Measurements from ENCODE around the gene HYAL3. TPM values are rescaled to one million over a fixed set of nuclear protein-coding genes. Genes with fewer than 3 reads are reported as not detected.

Gene HYAL3
- total RNA-seq, 2 experiments from 2014 or later = 3.3 to 4.1 TPM

DNA sequence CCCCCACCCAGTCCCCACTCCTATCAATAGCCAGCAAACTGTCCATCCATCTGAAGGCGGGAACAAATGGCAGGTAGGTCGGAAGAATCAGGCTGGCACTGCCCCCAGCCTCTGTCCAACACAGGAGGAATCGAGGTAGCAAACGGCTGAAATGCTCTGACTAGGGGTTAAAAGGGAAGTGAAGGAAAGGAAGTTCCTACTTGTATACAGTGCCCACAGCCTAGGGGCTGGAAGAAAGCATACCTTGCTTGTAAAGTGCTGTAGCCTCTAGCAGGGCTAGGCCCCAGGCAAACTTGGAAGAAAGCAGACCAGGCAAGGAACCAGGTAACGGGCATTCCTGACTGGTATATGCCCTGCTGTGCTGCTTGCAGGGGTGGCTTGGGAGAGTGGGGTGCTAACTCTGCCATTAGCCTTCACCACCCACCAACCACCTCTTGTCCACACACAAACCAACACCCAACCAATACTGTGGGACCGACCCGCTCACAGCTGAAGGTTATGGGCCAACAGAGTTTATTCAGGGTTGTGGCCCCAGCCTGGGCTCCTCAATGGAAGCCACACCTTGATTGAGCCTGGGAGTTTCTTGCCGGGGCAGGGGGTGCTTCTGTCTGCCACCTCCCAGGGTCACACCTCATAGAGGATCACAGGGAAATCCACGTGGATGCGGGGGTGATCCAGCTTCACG is 26.4 kb upstream of the HYAL3 start:
- peaks cover 9% of the 10 kb centered on the region for H3K36me3 Mint-ChIP-seq (ENCODE audit: low read depth)
- intact Hi-C loops (cut with micrococcal nuclease) = no loop called here
- no peak for ATAC-seq
- peak overlapping the region; percentile 19 for H3K4me3 Mint-ChIP-seq
- DNase-seq = no peak
- peaks cover 23% of the 10 kb centered on the region for H3K4me1 Mint-ChIP-seq (ENCODE audit: low read depth)
- ChIA-PET POLR2A (interaction anchor here (13.4 kb wide), 1 partner anchor 10 kb away, joined by 126 read pairs; the partner anchor contains the start of gene RASSF1), CTCF (interaction anchor here (0.8 to 3.0 kb wide), 4 partner anchors 10 to 34 kb away, joined by 3 to 40 read pairs (median 6); partner anchors contain the start of genes HYAL3, IFRD2 and NAA80)
- TF ChIP-seq, protein P1, sequence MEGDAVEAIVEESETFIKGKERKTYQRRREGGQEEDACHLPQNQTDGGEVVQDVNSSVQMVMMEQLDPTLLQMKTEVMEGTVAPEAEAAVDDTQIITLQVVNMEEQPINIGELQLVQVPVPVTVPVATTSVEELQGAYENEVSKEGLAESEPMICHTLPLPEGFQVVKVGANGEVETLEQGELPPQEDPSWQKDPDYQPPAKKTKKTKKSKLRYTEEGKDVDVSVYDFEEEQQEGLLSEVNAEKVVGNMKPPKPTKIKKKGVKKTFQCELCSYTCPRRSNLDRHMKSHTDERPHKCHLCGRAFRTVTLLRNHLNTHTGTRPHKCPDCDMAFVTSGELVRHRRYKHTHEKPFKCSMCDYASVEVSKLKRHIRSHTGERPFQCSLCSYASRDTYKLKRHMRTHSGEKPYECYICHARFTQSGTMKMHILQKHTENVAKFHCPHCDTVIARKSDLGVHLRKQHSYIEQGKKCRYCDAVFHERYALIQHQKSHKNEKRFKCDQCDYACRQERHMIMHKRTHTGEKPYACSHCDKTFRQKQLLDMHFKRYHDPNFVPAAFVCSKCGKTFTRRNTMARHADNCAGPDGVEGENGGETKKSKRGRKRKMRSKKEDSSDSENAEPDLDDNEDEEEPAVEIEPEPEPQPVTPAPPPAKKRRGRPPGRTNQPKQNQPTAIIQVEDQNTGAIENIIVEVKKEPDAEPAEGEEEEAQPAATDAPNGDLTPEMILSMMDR (IDR thresholded peaks at IDR 0.05) = no peak
- no peaks in the 10 kb centered on the region for H3K9me3 Mint-ChIP-seq
- no peak overlapping the region for H3K27ac Mint-ChIP-seq
- no peaks in the 10 kb centered on the region for H3K27me3 Mint-ChIP-seq

DNA sequence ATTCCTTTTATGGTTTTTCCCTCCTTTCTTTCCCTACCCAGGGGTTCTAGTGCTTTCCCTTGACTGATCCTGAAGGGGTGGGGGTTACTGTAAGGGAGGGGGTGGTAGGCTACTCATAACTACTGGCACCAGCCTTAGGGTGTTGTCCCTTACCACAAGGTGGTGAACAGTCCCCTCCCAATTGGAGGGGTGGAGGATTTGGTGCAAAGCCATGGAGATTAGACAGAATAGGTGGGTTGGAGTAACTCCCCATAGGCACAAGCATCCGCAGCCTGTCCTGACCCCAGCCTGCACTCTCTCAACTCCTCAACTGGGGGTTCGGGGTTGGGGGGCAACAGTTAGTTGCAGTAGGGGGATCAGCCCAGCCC is 25.9 kb upstream of the HYAL3 start:
- intact Hi-C loops (cut with micrococcal nuclease) = no loop called here
- H3K27me3 Mint-ChIP-seq = no peaks in the 10 kb centered on the region
- ATAC-seq = no peak
- H3K4me3 Mint-ChIP-seq = no peak overlapping the region
- H3K4me1 Mint-ChIP-seq (ENCODE audit: low read depth) = peaks cover 26% of the 10 kb centered on the region
- POLR2A ChIA-PET = interaction anchor here (1.4 to 13.4 kb wide), 2 partner anchors 11 to 50 kb away, joined by 4 to 126 read pairs; partner anchors contain the start of gene RASSF1
- no peaks in the 10 kb centered on the region for H3K9me3 Mint-ChIP-seq
- peaks cover 6% of the 10 kb centered on the region for H3K36me3 Mint-ChIP-seq (ENCODE audit: low read depth)
- TF ChIP-seq, protein P1 (IDR thresholded peaks at IDR 0.05) = no peak
- CTCF ChIA-PET = interaction anchor here (0.7 to 3.0 kb wide), 10 partner anchors 10 to 131 kb away, joined by 3 to 40 read pairs (median 6); partner anchors contain the start of genes HYAL1, HYAL3, IFRD2 and NAA80
- no peak overlapping the region for H3K27ac Mint-ChIP-seq
- no peak for DNase-seq

DNA sequence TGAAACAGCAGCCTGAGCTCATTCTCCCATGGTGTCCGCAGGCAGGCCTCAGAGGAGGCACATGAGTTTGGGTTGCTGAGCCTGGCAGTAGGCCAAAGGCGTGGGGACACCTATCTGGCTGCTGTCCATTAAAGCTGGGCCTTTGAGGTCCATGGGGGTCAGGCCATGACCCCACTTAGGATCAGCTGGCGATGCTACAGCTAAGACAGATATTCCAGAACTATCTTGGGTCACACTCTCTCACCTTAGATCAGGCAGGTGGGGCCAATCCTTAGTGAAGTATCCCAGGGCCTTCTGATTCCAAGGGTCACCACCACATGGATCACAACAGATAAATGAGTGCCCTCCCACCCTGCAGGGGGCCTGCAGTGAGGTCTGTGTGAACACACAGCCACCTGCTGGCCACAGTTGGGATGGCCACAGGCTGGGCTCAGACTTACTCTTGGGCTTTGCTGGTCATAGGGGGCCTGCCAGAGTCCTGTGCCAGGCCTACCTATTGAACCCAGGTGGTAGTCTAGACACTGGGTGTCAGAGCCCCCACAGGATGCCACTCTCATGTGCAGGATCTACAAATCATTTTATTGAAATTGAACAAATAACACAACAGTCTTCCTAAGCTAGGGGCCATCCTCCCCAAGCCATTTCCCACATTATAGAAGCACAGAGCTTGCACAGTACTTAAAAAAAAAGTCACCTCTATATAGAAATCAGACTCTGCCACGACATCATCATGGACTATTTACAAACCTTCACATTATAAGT is 25.3 kb upstream of the HYAL3 start:
- TF ChIP-seq, protein P1 (IDR thresholded peaks at IDR 0.05) = peak; percentile 84
- ATAC-seq = peak; percentile 50
- DNase-seq = peak; percentile 84
- Mint-ChIP-seq H3K9me3 (no peaks in the 10 kb centered on the region), H3K27ac (no peak overlapping the region), H3K36me3 (ENCODE audit: low read depth) (peaks cover 4% of the 10 kb centered on the region), H3K4me1 (ENCODE audit: low read depth) (peaks cover 31% of the 10 kb centered on the region), H3K27me3 (no peaks in the 10 kb centered on the region), H3K4me3 (no peak overlapping the region)
- intact Hi-C loops (cut with micrococcal nuclease) = no loop called here
- ChIA-PET POLR2A (interaction anchor here (0.8 to 13.4 kb wide), 3 partner anchors 11 to 49 kb away, joined by 3 to 126 read pairs (median 4); partner anchors contain the start of gene RASSF1), CTCF (interaction anchor here (0.6 to 3.0 kb wide), 21 partner anchors 10 to 130 kb away, joined by 3 to 40 read pairs (median 4); partner anchors contain the start of genes CYB561D2, HYAL1, HYAL3 and IFRD2)

DNA sequence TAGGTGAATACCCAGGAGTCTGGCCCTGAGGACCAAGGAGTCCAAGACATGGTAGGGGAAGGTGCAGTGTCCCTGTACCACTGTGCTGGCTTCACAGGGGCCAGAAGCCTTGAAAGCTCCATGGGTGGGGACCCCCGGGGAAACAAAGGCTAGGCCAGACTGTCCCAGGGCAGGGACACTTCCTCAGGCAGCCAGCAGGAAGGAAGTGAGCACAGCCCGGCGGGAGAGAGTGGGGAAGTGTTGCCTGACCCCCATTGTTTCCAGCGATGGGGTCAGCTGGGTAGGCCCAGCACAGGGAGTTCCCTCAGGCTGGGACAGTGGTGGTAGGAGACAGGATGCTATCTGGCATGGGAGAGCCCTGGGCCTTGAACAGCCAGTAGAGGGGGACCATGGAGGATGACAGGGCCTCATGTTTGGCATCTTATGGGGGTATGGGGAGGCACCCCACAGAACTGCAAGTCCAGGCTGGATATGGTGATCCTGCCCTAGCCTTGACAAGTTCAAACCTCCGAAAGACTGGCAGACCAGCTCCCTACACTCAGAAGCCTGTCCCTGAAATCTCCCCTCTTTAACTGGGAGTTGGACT is 24.5 kb upstream of the HYAL3 start:
- H3K27me3 Mint-ChIP-seq = no peaks in the 10 kb centered on the region
- peaks cover 5% of the 10 kb centered on the region for H3K36me3 Mint-ChIP-seq (ENCODE audit: low read depth)
- ATAC-seq = no peak
- intact Hi-C loops (cut with micrococcal nuclease) = no loop called here
- ChIA-PET POLR2A (interaction anchor here (0.5 to 13.4 kb wide), 5 partner anchors 12 to 229 kb away, joined by 3 to 126 read pairs (median 4); partner anchors contain the start of genes CYB561D2, NPRL2 and RASSF1), CTCF (interaction anchor here (0.6 to 3.0 kb wide), 20 partner anchors 9 to 129 kb away, joined by 3 to 40 read pairs (median 4); partner anchors contain the start of genes CYB561D2, HYAL1, HYAL3 and IFRD2)
- no peaks in the 10 kb centered on the region for H3K9me3 Mint-ChIP-seq
- TF ChIP-seq, protein P1 (IDR thresholded peaks at IDR 0.05) = no peak
- peaks cover 37% of the 10 kb centered on the region for H3K4me1 Mint-ChIP-seq (ENCODE audit: low read depth)
- no peak overlapping the region for H3K4me3 Mint-ChIP-seq
- H3K27ac Mint-ChIP-seq = peak overlapping the region; percentile 17
- no peak for DNase-seq

All from activated CD8-positive, alpha-beta T cell treated with anti-CD3 and anti-CD28 coated beads for 36 hours (primary cell).